Mesodermal cell (in vitro differentiated cells): ENCODE data around the gene PRELP.
"Not testable (repeated sequence)": the region's sequence is repeated elsewhere in the genome, so short reads cannot be mapped to it uniquely, and the experiment has no call there.

Experiments used
- H3K27ac ChIP-seq: 2 replicates; pipeline ENCODE4 v1.7.0; 2013; ENCODE audit warnings: mild to moderate bottlenecking, low read depth, low read length, moderate library complexity; ENCODE audit not compliant: severe bottlenecking
- H3K36me3 ChIP-seq: 2 replicates; pipeline ENCODE4 v1.7.1; 2013; ENCODE audit warnings: mild to moderate bottlenecking, low read length, moderate library complexity; ENCODE audit not compliant: control insufficient read depth, insufficient read depth
- H3K4me1 ChIP-seq: one replicate; pipeline ENCODE4 v1.7.1; 2013; ENCODE audit warnings: mild to moderate bottlenecking, low read length; ENCODE audit not compliant: insufficient read depth, control insufficient read depth, poor library complexity, severe bottlenecking
- H3K4me3 ChIP-seq: 2 replicates; pipeline ENCODE4 v1.7.0; 2013; ENCODE audit warnings: low read length, control low read depth, mild to moderate bottlenecking; ENCODE audit not compliant: insufficient read depth, poor library complexity, severe bottlenecking; ENCODE audit errors: extremely low read depth
- H3K9me3 ChIP-seq: 2 replicates; pipeline ENCODE4 v1.7.1; 2013; ENCODE audit warnings: mild to moderate bottlenecking, low read length, moderate library complexity; ENCODE audit not compliant: control insufficient read depth
- WGBS, 2 experiments: methylation state at CpG; one replicate each; pipeline ENCODE4 v1.1.5; 2013; ENCODE audit warnings: missing lambda C conversion rate in 2 of 2; ENCODE audit not compliant: insufficient coverage in 2 of 2; 5-methylcytosine and 5-hydroxymethylcytosine counted together

Gene PRELP

DNA sequence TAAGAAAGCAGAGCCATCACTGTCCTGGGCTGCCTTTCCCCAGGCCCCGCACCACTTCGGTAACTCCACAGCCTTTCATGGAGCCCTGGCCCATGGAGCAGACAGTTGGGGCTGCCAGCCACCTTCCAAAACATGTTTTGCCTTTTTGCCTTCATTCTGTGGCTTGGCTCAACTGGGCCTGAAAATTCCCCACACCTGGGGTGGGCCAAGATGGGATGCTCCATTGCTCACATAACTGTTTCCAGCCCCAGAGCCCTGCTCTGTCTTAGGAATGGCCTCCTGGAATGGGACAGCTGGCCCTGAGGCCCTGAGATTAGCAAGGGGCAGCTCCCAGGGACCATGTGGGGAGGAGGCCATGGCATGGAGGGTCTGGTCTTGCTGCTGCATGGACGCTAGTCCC, 10.9 kb upstream of the PRELP start:
- 94 to 96% methylated on average over 3 of the region's 3 CpGs for WGBS, 2 experiments
- no peaks in the 10 kb centered on the region for H3K36me3 ChIP-seq
- H3K27ac ChIP-seq, result no peak overlapping the region
- H3K4me3 ChIP-seq, result no peak overlapping the region
- peaks cover 23% of the 10 kb centered on the region for H3K4me1 ChIP-seq
- H3K9me3 ChIP-seq, result no peaks in the 10 kb centered on the region

DNA sequence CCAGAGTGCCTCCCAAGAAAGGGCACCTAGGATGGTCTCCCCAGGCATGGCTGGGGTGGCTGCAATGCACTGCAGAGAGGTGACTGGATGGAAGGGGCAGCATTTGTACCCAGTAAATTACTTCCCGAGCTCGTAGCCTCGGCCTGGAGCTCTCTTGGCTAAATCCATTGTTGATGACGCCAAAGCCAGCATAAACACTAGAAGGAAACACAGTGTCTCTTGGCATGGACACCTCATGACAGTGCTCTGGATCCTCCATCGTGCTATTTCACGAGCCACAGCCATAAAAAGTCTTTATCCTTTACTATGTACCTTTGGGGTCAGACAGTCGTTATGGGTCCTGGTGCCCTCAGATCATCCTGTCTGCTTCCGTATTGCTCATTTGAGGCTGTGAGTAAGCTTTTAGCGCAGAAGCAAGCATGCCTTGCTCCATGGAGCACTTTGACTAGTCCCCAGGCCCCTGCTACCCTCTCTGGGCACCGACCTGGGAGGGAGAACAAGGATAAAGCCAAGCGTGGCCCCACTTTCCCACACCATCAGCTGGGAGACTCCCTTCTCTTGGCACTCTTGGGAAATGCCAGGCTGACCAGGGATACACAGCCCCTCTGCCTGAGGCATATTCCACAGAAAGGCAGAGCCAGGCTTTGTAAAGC, 10.3 kb upstream of the PRELP start:
- no peaks in the 10 kb centered on the region for H3K36me3 ChIP-seq
- H3K27ac ChIP-seq, result no peak overlapping the region
- WGBS, 2 experiments, result 87 to 89% methylated on average over 10 to 11 of the region's 11 CpGs
- H3K9me3 ChIP-seq, result no peaks in the 10 kb centered on the region
- H3K4me3 ChIP-seq, result no peak overlapping the region
- H3K4me1 ChIP-seq, result peaks cover 23% of the 10 kb centered on the region

- peak overlapping the region; percentile 43 for H3K27ac ChIP-seq
- WGBS, 2 experiments, result 47 to 61% methylated on average over 4 to 5 of the region's 7 CpGs
- no peaks in the 10 kb centered on the region for H3K36me3 ChIP-seq
Observed at GRCh38 chr1:203465948-203466347, 9.7 kb upstream of the PRELP start.

DNA sequence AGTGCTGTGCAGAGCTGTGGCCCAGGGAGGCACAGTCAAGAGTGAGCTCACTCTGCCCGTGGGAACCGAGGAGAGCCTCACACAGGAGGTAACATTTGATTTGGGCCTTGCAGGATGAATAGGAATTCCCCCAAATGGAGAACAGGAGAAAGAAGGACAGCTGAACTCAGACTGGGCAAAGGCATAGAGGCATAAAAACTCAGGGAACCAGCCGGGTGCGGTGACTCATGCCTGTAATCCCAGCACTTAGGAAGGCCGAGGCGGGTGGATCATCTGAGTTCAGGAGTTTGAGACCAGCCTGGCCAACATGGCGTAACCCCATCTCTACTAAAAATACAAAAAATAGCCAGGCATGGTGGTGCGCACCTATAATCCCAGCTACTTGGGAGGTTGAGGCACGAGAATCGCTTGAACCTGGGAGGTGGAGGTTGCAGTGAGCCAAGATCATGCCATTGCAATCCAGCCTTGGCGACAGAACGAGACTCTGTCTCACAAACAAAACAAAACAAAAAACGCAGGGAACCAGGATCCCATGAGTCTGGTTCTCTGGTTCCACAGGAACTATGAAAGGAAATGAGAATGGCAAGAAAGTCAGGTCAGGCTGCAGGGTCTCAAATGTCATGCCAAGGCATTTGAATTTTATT, 8.6 kb upstream of the PRELP start:
- H3K4me1 ChIP-seq, result peaks cover 23% of the 10 kb centered on the region
- not testable (repeated sequence) for H3K36me3 ChIP-seq, H3K9me3 ChIP-seq, H3K4me3 ChIP-seq
- peak overlapping the region; percentile 43 for H3K27ac ChIP-seq
- WGBS, 2 experiments, result 79 to 95% methylated on average over 8 to 9 of the region's 13 CpGs

More at GRCh38 chr1:203465948-203466347, 9.7 kb upstream of the PRELP start:
- Histone ChIP-seq H3K4me1 (peaks cover 23% of the 10 kb centered on the region), H3K9me3 (no peaks in the 10 kb centered on the region), H3K4me3 (no peak overlapping the region)

- H3K9me3 ChIP-seq, result no peaks in the 10 kb centered on the region
- H3K27ac ChIP-seq, result no peak overlapping the region
- WGBS, 2 experiments, result 94 to 96% methylated on average over 9 of the region's 9 CpGs
Observed at GRCh38 chr1:203467550-203467921, 8.1 kb upstream of the PRELP start.

DNA sequence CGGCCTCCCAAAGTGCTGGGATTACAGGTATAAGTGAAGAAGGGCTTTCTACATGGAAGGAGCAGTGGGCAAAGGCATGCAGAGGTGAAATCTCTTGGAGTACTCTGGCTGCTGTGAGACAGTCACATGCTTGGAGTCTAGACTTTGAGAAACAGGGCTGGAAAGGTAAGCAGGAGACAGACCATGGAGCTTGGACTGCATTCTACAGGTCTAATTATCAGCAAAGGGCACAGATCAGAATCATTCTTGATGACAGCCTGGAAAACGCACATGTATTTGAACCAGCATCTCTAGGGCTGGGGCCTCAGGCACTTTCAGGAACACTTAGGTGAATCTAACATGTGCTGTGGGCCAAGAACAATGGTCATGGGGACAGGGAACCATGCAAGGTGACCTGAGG, 7.3 kb upstream of the PRELP start:
- H3K9me3 ChIP-seq, result no peaks in the 10 kb centered on the region
- no peaks in the 10 kb centered on the region for H3K36me3 ChIP-seq
- H3K4me3 ChIP-seq, result no peak overlapping the region
- H3K4me1 ChIP-seq, result peaks cover 14% of the 10 kb centered on the region
- H3K27ac ChIP-seq, result no peak overlapping the region
- WGBS, 2 experiments, result 93 to 100% methylated on average over 1 to 2 of the region's 2 CpGs

More at GRCh38 chr1:203467550-203467921, 8.1 kb upstream of the PRELP start:
- Histone ChIP-seq H3K36me3 (no peaks in the 10 kb centered on the region), H3K4me1 (peaks cover 22% of the 10 kb centered on the region), H3K4me3 (no peak overlapping the region)

GRCh38 chr1:203470240-203470639, 5.4 kb upstream of the PRELP start:
- WGBS, 2 experiments, result 74 to 100% methylated on average over 2 of the region's 5 CpGs

GRCh38 chr1:203471841-203472240, 3.8 kb upstream of the PRELP start:
- no peaks in the 10 kb centered on the region for H3K36me3 ChIP-seq
- no peak overlapping the region for H3K27ac ChIP-seq
- 89 to 93% methylated on average over 4 to 6 of the region's 6 CpGs for WGBS, 2 experiments
- H3K9me3 ChIP-seq, result no peaks in the 10 kb centered on the region
- no peak overlapping the region for H3K4me3 ChIP-seq
- peaks cover 18% of the 10 kb centered on the region for H3K4me1 ChIP-seq

More at GRCh38 chr1:203470240-203470639, 5.4 kb upstream of the PRELP start:
- H3K36me3 ChIP-seq, result no peaks in the 10 kb centered on the region
- no peak overlapping the region for H3K4me3 ChIP-seq
- H3K27ac ChIP-seq, result no peak overlapping the region
- H3K4me1 ChIP-seq, result peaks cover 8% of the 10 kb centered on the region
- no peaks in the 10 kb centered on the region for H3K9me3 ChIP-seq

- no peaks in the 10 kb centered on the region for H3K36me3 ChIP-seq
- no peak overlapping the region for H3K4me3 ChIP-seq
- H3K4me1 ChIP-seq, result peaks cover 25% of the 10 kb centered on the region
- no peak overlapping the region for H3K27ac ChIP-seq
- WGBS, 2 experiments, result 100% methylated on average over 1 of the region's 4 CpGs; no CpG with 5 or more reads in 1 of the 2 experiments
- no peaks in the 10 kb centered on the region for H3K9me3 ChIP-seq
Observed at GRCh38 chr1:203473281-203473680, 2.3 kb upstream of the PRELP start.

- Histone ChIP-seq H3K4me3 (no peak overlapping the region), H3K4me1 (peaks cover 28% of the 10 kb centered on the region), H3K36me3 (no peaks in the 10 kb centered on the region), H3K27ac (no peak overlapping the region), H3K9me3 (no peaks in the 10 kb centered on the region)
- WGBS, 2 experiments, result 89 to 100% methylated on average over 6 of the region's 9 CpGs
Observed at GRCh38 chr1:203473781-203474305, 1.8 kb upstream of the PRELP start.
